Stimulated activated CD8-positive, alpha-beta memory T cell treated with anti-CD3 and anti-CD28 coated beads, Interleukin-7, amount 100 ng/mL, for 24 hours (primary cell): ENCODE measurements around the gene CA10.

ENCODE experiments used
- DNase-seq: peaks from one replicate; pipeline ENCODE4 v3.0.0-alpha.2; 2020; ENCODE audit warnings: low read depth

CA10 gene

GRCh38 chr17:51676691-51677487 is 481.6 kb downstream of the CA10 start:
- no peak for DNase-seq

- no peak for DNase-seq
Measured at GRCh38 chr17:51674579-51675255, 483.8 kb downstream of the CA10 start.

- DNase-seq, result no peak
Measured at GRCh38 chr17:51673070-51673469, 485.4 kb downstream of the CA10 start.

GRCh38 chr17:51672065-51672464 is 486.4 kb downstream of the CA10 start:
- DNase-seq, result no peak

GRCh38 chr17:51670899-51671298 is 487.6 kb downstream of the CA10 start:
- no peak for DNase-seq

GRCh38 chr17:51668963-51669246 is 489.6 kb downstream of the CA10 start:
- no peak for DNase-seq

GRCh38 chr17:51668155-51668962 is 490.2 kb downstream of the CA10 start:
- no peak for DNase-seq

- DNase-seq, result no peak
Measured at GRCh38 chr17:51667706-51668083, 490.8 kb downstream of the CA10 start.

- no peak for DNase-seq
Measured at GRCh38 chr17:51666971-51667705, 491.4 kb downstream of the CA10 start.

GRCh38 chr17:51662204-51663056 is 496.1 kb downstream of the CA10 start:
- DNase-seq, result no peak

GRCh38 chr17:51661403-51661802 is 497.1 kb downstream of the CA10 start:
- no peak for DNase-seq

GRCh38 chr17:51660266-51660665 is 498.2 kb downstream of the CA10 start:
- no peak for DNase-seq

- DNase-seq, result no peak
Measured at GRCh38 chr17:51657224-51657623, 501.3 kb downstream of the CA10 start.

GRCh38 chr17:51653878-51654277 is 504.6 kb downstream of the CA10 start:
- no peak for DNase-seq

GRCh38 chr17:51652529-51652928 is 506.0 kb downstream of the CA10 start:
- no peak for DNase-seq

- no peak for DNase-seq
Measured at GRCh38 chr17:51651513-51652298, 506.8 kb downstream of the CA10 start.

- DNase-seq, result no peak
Measured at GRCh38 chr17:51650772-51651171, 507.7 kb downstream of the CA10 start.

- DNase-seq, result no peak
Measured at GRCh38 chr17:51650202-51650601, 508.3 kb downstream of the CA10 start.

GRCh38 chr17:51647826-51648225 is 510.7 kb downstream of the CA10 start:
- DNase-seq, result no peak

- no peak for DNase-seq
Measured at GRCh38 chr17:51647067-51647466, 511.4 kb downstream of the CA10 start.

- no peak for DNase-seq
Measured at GRCh38 chr17:51646539-51646938, 512.0 kb downstream of the CA10 start.
